Gastrocnemius medialis (tissue), 4 donors: ENCODE measurements around the gene C6. TPM values are rescaled to one million over a fixed set of nuclear protein-coding genes. Genes with fewer than 3 reads are reported as not detected.

Source experiments
- ATAC-seq, 2 donors: fragments of 150-250 bp; one replicate each; pipeline ENCODE4 v1.9.1; 2016
- DNase-seq, 2 donors: peaks; one replicate each; pipeline ENCODE4 v3.0.0-alpha.2; 2019
- H3K27ac ChIP-seq, 4 donors: fragments of 200-600 bp; sonication (generic); 1 replicate in 1 of 4; 2 replicates in 3 of 4; pipeline ENCODE4 v1.5.1; 2016 to 2018; ENCODE audit warnings: mild to moderate bottlenecking in 2 of 4, moderate library complexity in 1 of 4
- H3K27me3 ChIP-seq, 3 donors: fragments of 200-600 bp; sonication (generic) in 2 of 3; 1 replicate in 1 of 3; 2 replicates in 2 of 3; pipeline versions ENCODE4 v1.5.1 to v1.6.0; 2016 to 2019; ENCODE audit warnings: mild to moderate bottlenecking in 1 of 3, moderate library complexity in 1 of 3
- H3K36me3 ChIP-seq, 2 donors: fragments of 200-600 bp; sonication (generic) in 1 of 2; one replicate each; pipeline ENCODE4 v1.5.1; 2017 to 2018
- H3K4me1 ChIP-seq, 2 donors: fragments of 200-600 bp; sonication (generic) in 1 of 2; one replicate each; pipeline ENCODE4 v1.5.1; 2016 to 2017; ENCODE audit warnings: mild to moderate bottlenecking in 2 of 2
- H3K4me3 ChIP-seq, 4 donors: fragments of 200-600 bp; sonication (generic) in 3 of 4; 1 replicate in 1 of 4; 2 replicates in 3 of 4; pipeline ENCODE4 v1.5.1; 2016 to 2019; ENCODE audit warnings: mild to moderate bottlenecking in 2 of 4
- H3K9me3 ChIP-seq, 3 donors: fragments of 200-600 bp; sonication (generic) in 2 of 3; 1 replicate in 1 of 3; 2 replicates in 2 of 3; pipeline ENCODE4 v1.5.1; 2016 to 2019
- POLR2A ChIP-seq, 2 donors: fragments of 450-650 bp; IDR thresholded peaks; one replicate each; pipeline ENCODE4 v1.6.1; 2017; ENCODE audit warnings: antibody characterized with exemption in 2 of 2, mild to moderate bottlenecking in 2 of 2, moderate library complexity in 2 of 2
- in situ Hi-C, 4 donors: fragments of 200-750 bp; cut with MboI; loops; one replicate each; pipeline versions ENCODE4 v1.15.0 to v1.8.0; 2017; ENCODE audit warnings: low sequenced_read_pairs in 4 of 4
- intact Hi-C: fragments of 100-400 bp; cut with DNase I; formaldehyde crosslinking; loops from one replicate; pipeline ENCODE4 v1.15.1; 2023; ENCODE audit warnings: low total_unique reads
- total RNA-seq, 4 donors: library from RNA; depleted of rRNA; stranded (reverse); fragments of >200 nt; gene quantifications; one replicate each; pipeline versions ENCODE4 v1.1.0 to v1.2.3, GENCODE V29; 2016
- TF ChIP-seq, protein P1 (sequence below), 5 experiments: fragments of 450-650 bp in 3 of 5; fragments of 200-600 bp in 2 of 5; sonication (generic) in 2 of 5; IDR thresholded peaks in 4 of 5; conservative IDR thresholded peaks in 1 of 5; 1 replicate in 4 of 5; 2 replicates in 1 of 5; pipeline ENCODE4 v1.5.1; 2016 to 2019; ENCODE audit warnings: antibody characterized with exemption in 5 of 5, mild to moderate bottlenecking in 3 of 5, moderate library complexity in 3 of 5

Gene C6
- total RNA-seq, 4 donors from 2014 or later: 0.46 to 1.4 (median 0.97) TPM; not detected in 1

DNA sequence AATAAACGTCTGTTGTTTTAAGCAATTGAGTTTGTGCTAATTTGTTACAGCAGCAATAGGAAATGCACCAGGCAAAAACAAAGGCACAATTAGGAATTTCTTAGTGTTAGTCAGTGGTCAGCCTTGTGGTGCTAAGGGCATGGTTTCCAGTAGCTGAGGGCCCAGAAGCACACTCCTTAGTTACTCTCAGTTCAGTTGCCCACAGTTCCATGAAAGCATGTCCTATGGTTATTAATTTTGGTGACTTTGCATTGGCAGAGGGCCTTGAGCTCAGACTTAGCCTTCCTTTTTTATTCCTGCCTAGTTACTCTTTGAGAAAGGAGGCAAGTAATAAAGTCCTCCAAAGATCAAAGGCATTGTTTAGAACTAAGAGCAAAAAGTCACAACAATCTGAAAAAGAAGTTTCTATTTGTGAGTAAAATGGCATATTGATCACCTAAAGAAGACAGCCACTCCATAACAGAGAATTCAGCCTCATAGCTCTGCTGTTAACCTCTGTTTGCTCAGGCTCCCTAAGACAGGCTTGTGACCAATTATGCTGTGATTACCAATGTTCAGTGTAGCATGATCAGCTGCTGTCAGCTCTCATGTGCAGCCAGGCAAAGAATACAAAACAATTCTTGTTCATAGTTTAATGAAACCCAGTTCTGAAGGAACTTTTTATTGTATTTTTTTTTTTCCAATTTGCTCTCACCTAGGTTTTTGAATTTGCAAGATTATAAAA, 85.2 kb downstream of the C6 start:
- H3K36me3 ChIP-seq: no peaks in the 10 kb centered on the region
- DNase-seq (no peak), ATAC-seq (no peak)
- no peak overlapping the region for H3K27ac ChIP-seq
- TF ChIP-seq, protein P1, sequence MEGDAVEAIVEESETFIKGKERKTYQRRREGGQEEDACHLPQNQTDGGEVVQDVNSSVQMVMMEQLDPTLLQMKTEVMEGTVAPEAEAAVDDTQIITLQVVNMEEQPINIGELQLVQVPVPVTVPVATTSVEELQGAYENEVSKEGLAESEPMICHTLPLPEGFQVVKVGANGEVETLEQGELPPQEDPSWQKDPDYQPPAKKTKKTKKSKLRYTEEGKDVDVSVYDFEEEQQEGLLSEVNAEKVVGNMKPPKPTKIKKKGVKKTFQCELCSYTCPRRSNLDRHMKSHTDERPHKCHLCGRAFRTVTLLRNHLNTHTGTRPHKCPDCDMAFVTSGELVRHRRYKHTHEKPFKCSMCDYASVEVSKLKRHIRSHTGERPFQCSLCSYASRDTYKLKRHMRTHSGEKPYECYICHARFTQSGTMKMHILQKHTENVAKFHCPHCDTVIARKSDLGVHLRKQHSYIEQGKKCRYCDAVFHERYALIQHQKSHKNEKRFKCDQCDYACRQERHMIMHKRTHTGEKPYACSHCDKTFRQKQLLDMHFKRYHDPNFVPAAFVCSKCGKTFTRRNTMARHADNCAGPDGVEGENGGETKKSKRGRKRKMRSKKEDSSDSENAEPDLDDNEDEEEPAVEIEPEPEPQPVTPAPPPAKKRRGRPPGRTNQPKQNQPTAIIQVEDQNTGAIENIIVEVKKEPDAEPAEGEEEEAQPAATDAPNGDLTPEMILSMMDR (IDR thresholded peaks at IDR 0.05 in 4 of 5, conservative IDR thresholded peaks at IDR 0.05 in 1 of 5): no peak
- TF ChIP-seq POLR2A (IDR thresholded peaks at IDR 0.05): no peak
- H3K4me1 ChIP-seq: no peaks in the 10 kb centered on the region
- H3K4me3 ChIP-seq: no peak overlapping the region
- intact Hi-C loops: no loop called here
- in situ Hi-C loops: no loop called here
- no peaks in the 10 kb centered on the region for H3K9me3 ChIP-seq
- H3K27me3 ChIP-seq: no peaks in the 10 kb centered on the region

DNA sequence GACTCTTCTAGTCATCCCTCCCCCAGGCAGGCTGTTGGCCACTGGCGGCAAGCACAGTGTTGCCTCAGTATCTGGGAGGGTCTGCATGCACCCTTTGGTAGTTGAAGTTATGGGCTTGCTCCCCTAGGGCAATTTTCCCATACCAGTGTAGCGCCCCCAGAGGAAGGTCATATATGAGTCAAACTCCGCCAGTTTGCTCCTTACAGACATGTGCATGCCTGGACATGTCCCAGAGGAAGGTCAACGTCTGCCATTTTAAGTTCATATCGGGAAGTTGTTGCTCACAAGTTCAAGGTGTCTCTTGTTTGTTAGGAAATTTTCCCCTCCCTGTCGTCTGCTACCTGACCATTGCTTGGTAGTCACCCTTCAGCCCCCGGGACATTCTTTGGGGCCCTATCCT, 90.9 kb downstream of the C6 start:
- no peak overlapping the region for H3K27ac ChIP-seq
- ATAC-seq: no peak
- no peak for DNase-seq
- H3K27me3 ChIP-seq: no peaks in the 10 kb centered on the region
- no peaks in the 10 kb centered on the region for H3K9me3 ChIP-seq
- intact Hi-C loops: no loop called here
- TF ChIP-seq, protein P1 (IDR thresholded peaks at IDR 0.05 in 4 of 5, conservative IDR thresholded peaks at IDR 0.05 in 1 of 5): no peak
- no peak for TF ChIP-seq POLR2A (IDR thresholded peaks at IDR 0.05)
- in situ Hi-C loops: no loop called here
- H3K4me1 ChIP-seq: no peaks in the 10 kb centered on the region
- no peaks in the 10 kb centered on the region for H3K36me3 ChIP-seq
- H3K4me3 ChIP-seq: no peak overlapping the region

DNA sequence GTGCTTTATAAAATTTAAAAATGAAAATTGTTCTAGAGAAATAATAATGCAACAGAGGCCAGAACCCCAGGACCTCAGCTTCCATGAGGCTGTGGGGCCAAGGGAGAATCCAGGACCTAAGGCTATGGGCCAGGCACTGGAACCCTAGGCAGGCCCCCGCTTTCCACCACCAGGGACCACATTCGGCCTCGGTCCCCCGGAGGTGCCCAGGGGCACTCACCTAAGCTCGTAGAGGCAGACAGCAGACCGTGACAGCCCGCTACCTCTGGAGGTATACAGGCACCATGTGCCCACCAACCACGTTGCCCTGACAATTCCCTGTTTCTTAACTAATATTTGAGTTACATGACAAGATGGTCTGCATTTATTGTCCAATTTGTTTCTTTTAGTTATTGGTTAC, 92.7 kb downstream of the C6 start:
- in situ Hi-C loops (no loop called here), intact Hi-C loops (no loop called here)
- H3K9me3 ChIP-seq: no peaks in the 10 kb centered on the region
- ATAC-seq (no peak), DNase-seq (no peak)
- H3K4me3 ChIP-seq: no peak overlapping the region
- H3K27me3 ChIP-seq: no peaks in the 10 kb centered on the region
- H3K27ac ChIP-seq: no peak overlapping the region
- TF ChIP-seq POLR2A (IDR thresholded peaks at IDR 0.05): no peak
- TF ChIP-seq, protein P1 (IDR thresholded peaks at IDR 0.05 in 4 of 5, conservative IDR thresholded peaks at IDR 0.05 in 1 of 5): no peak
- H3K36me3 ChIP-seq: no peaks in the 10 kb centered on the region
- no peaks in the 10 kb centered on the region for H3K4me1 ChIP-seq

DNA sequence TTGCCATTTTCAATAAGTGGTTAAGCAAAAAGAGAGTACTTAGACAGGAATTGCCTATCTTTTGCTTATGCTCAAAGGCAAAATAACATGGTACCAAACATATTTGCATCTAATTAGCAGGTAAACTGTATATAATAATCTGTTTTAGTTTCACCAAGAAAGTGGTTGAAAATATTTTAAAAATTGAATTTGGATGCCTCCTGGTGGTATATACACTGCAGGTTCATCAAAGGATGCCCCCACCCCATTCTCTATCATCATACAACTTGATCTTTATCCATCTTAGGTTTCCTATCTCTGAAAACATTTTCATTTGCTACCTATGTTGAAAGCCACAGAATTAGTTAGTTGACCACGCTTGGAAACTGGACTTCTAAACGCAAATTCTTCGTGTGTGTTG, 95.2 kb downstream of the C6 start:
- no peaks in the 10 kb centered on the region for H3K36me3 ChIP-seq
- intact Hi-C loops: no loop called here
- no peak overlapping the region for H3K27ac ChIP-seq
- H3K4me3 ChIP-seq: no peak overlapping the region
- ATAC-seq (no peak), DNase-seq (no peak)
- TF ChIP-seq, protein P1 (IDR thresholded peaks at IDR 0.05 in 4 of 5, conservative IDR thresholded peaks at IDR 0.05 in 1 of 5): no peak
- TF ChIP-seq POLR2A (IDR thresholded peaks at IDR 0.05): no peak
- H3K9me3 ChIP-seq: no peaks in the 10 kb centered on the region
- no peaks in the 10 kb centered on the region for H3K4me1 ChIP-seq
- in situ Hi-C loops: no loop called here
- H3K27me3 ChIP-seq: no peaks in the 10 kb centered on the region

DNA sequence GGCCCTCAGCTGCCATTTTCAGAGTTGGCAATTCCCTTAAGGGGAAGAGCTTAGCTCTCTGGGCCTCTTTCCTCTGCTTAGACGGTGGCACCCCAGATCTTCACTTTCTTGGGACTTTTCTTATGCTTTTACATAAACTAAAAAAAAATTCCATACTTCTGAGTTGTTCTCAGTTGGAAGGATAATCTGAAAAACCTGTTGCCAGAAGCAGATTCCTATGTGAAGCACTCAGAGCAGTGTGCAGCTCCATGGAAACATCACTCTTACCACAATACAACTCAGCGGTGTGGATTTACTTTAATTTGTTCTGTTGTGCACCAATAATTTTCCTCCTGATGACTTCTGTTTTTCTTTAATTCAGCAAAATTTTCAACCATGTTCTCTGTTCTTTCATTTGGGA, 98.1 kb downstream of the C6 start:
- no peaks in the 10 kb centered on the region for H3K36me3 ChIP-seq
- TF ChIP-seq, protein P1 (IDR thresholded peaks at IDR 0.05 in 4 of 5, conservative IDR thresholded peaks at IDR 0.05 in 1 of 5): no peak
- TF ChIP-seq POLR2A (IDR thresholded peaks at IDR 0.05): no peak
- intact Hi-C loops (no loop called here), in situ Hi-C loops (no loop called here)
- no peak overlapping the region for H3K27ac ChIP-seq
- no peaks in the 10 kb centered on the region for H3K9me3 ChIP-seq
- ATAC-seq: no peak
- no peaks in the 10 kb centered on the region for H3K4me1 ChIP-seq
- no peak for DNase-seq
- H3K27me3 ChIP-seq: no peaks in the 10 kb centered on the region
- no peak overlapping the region for H3K4me3 ChIP-seq
